H9 (cell line): ENCODE results near the gene SPTLC3. TPM values are rescaled to one million over a fixed set of nuclear protein-coding genes. Genes with fewer than 3 reads are reported as not detected.

Experiments
- DNase-seq: peaks from one replicate; pipeline ENCODE4 v3.0.0-alpha.2; 2017
- H2AFZ ChIP-seq: one replicate; pipeline ENCODE4 v1.6.1; 2013; ENCODE audit warnings: mild to moderate bottlenecking, low read length, control low read depth, moderate library complexity
- H2AK5ac ChIP-seq: 2 replicates; pipeline ENCODE4 v1.6.1; 2013; ENCODE audit warnings: low read length, control low read depth, mixed read lengths; ENCODE audit not compliant: insufficient read length
- H2BK120ac ChIP-seq: one replicate; pipeline ENCODE4 v1.6.1; 2013; ENCODE audit warnings: low read depth, mild to moderate bottlenecking, low read length, control low read depth, inconsistent platforms; ENCODE audit not compliant: poor library complexity, severe bottlenecking
- H2BK12ac ChIP-seq: 2 replicates; pipeline ENCODE4 v1.6.1; 2013; ENCODE audit warnings: low read length, control low read depth, mixed read lengths, low read depth; ENCODE audit not compliant: insufficient read length
- H2BK15ac ChIP-seq: 2 replicates; pipeline ENCODE4 v1.6.1; 2013; ENCODE audit warnings: low read depth, low read length, control low read depth
- H2BK20ac ChIP-seq: one replicate; pipeline ENCODE4 v1.6.1; 2013; ENCODE audit warnings: low read depth, mild to moderate bottlenecking, low read length, control low read depth, inconsistent platforms; ENCODE audit not compliant: poor library complexity, severe bottlenecking
- H2BK5ac ChIP-seq: 2 replicates; pipeline ENCODE4 v1.6.1; 2013; ENCODE audit warnings: low read length, control low read depth, mixed read lengths; ENCODE audit not compliant: insufficient read length
- H3K14ac ChIP-seq: 2 replicates; pipeline ENCODE4 v1.6.1; 2013; ENCODE audit warnings: low read length, control low read depth; ENCODE audit not compliant: insufficient read depth
- H3K18ac ChIP-seq: 2 replicates; pipeline ENCODE4 v1.6.1; 2013; ENCODE audit warnings: low read depth, mild to moderate bottlenecking, mixed read lengths, low read length, control low read depth; ENCODE audit not compliant: insufficient read length
- H3K23ac ChIP-seq: 2 replicates; pipeline ENCODE4 v1.6.1; 2013; ENCODE audit warnings: low read length, control low read depth, mixed read lengths, low read depth; ENCODE audit not compliant: insufficient read length
- H3K23me2 ChIP-seq: 2 replicates; pipeline ENCODE4 v1.6.1; 2013; ENCODE audit warnings: low read depth, mild to moderate bottlenecking, mixed read lengths, low read length, control low read depth; ENCODE audit not compliant: insufficient read length, poor library complexity, severe bottlenecking
- H3K27ac ChIP-seq: 2 replicates; pipeline ENCODE4 v1.5.1; 2013; ENCODE audit warnings: low read length, control low read depth, mixed read lengths, low read depth; ENCODE audit not compliant: insufficient read length
- H3K27me3 ChIP-seq: 2 replicates; pipeline ENCODE4 v1.6.1; 2013; ENCODE audit warnings: low read length, control low read depth, inconsistent platforms; ENCODE audit not compliant: insufficient read depth
- H3K4ac ChIP-seq: 2 replicates; pipeline ENCODE4 v1.6.1; 2013; ENCODE audit warnings: low read depth, mild to moderate bottlenecking, control low read depth, inconsistent platforms, low read length, moderate library complexity
- H3K4me1 ChIP-seq: 2 replicates; pipeline ENCODE4 v1.6.1; 2013; ENCODE audit warnings: low read length, control low read depth, inconsistent platforms; ENCODE audit not compliant: insufficient read depth
- H3K4me2 ChIP-seq: 2 replicates; pipeline ENCODE4 v1.6.1; 2013; ENCODE audit warnings: low read length, control low read depth, mixed read lengths; ENCODE audit not compliant: insufficient read length, insufficient read depth
- H3K56ac ChIP-seq: 2 replicates; pipeline ENCODE4 v1.6.1; 2013; ENCODE audit warnings: low read depth, mild to moderate bottlenecking, mixed read lengths, low read length, control low read depth; ENCODE audit not compliant: insufficient read length
- H3K79me1 ChIP-seq: 2 replicates; pipeline ENCODE4 v1.6.1; 2013; ENCODE audit warnings: low read depth, mild to moderate bottlenecking, moderate library complexity, low read length, control low read depth, inconsistent platforms; ENCODE audit not compliant: insufficient read depth, poor library complexity, severe bottlenecking
- H3K79me2 ChIP-seq: 2 replicates; pipeline ENCODE4 v1.6.1; 2013; ENCODE audit warnings: low read length, control low read depth, inconsistent platforms; ENCODE audit not compliant: insufficient read depth
- H3K9ac ChIP-seq: 2 replicates; pipeline ENCODE4 v1.6.1; 2013; ENCODE audit warnings: low read length, control low read depth, mixed read lengths; ENCODE audit not compliant: insufficient read length; ENCODE audit errors: extremely low read depth
- H3K9me3 ChIP-seq: one replicate; pipeline ENCODE4 v1.6.1; 2013; ENCODE audit warnings: low read depth, low read length, inconsistent platforms; ENCODE audit not compliant: control insufficient read depth
- H3T11ph ChIP-seq: one replicate; pipeline ENCODE4 v1.6.1; 2013; ENCODE audit warnings: mild to moderate bottlenecking, low read length, control low read depth, inconsistent platforms
- H4K20me1 ChIP-seq: one replicate; pipeline ENCODE4 v1.6.1; 2013; ENCODE audit not compliant: control insufficient read depth, insufficient read length, insufficient read depth
- H4K5ac ChIP-seq: 2 replicates; pipeline ENCODE4 v1.6.1; 2013; ENCODE audit warnings: low read depth, mild to moderate bottlenecking, mixed read lengths, low read length, control low read depth; ENCODE audit not compliant: insufficient read length
- H4K8ac ChIP-seq: replicated peaks from 2 replicates; pipeline ENCODE4 v1.6.1; 2013; ENCODE audit warnings: low read length, control low read depth, mixed read lengths, low read depth; ENCODE audit not compliant: insufficient read length
- H4K91ac ChIP-seq: 2 replicates; pipeline ENCODE4 v1.6.1; 2013; ENCODE audit warnings: low read depth, mild to moderate bottlenecking, moderate library complexity, mixed read lengths, low read length, control low read depth; ENCODE audit not compliant: insufficient read length
- H3K27ac Mint-ChIP-seq, 3 experiments: 2 replicates in 2 of 3; 3 replicates in 1 of 3; pipeline ENCODE4 v1.8.0; 2020 to 2021; ENCODE audit warnings: mixed read lengths in 3 of 3, mild to moderate bottlenecking in 1 of 3, moderate library complexity in 1 of 3
- H3K27me3 Mint-ChIP-seq: 2 replicates; pipeline ENCODE4 v1.8.0; 2021; ENCODE audit warnings: low read depth, mild to moderate bottlenecking, moderate library complexity, mixed read lengths
- H3K36me3 Mint-ChIP-seq, 3 experiments: 2 replicates in 2 of 3; 3 replicates in 1 of 3; pipeline ENCODE4 v1.8.0; 2020 to 2021; ENCODE audit warnings: low read depth in 3 of 3, mixed read lengths in 3 of 3; ENCODE audit not compliant: insufficient read depth in 1 of 3
- H3K4me1 Mint-ChIP-seq, 2 experiments: 2 replicates each; pipeline ENCODE4 v1.8.0; 2020; ENCODE audit warnings: mixed read lengths in 2 of 2
- H3K4me3 Mint-ChIP-seq, 2 experiments: 2 replicates in 1 of 2; 3 replicates in 1 of 2; pipeline ENCODE4 v1.8.0; 2020 to 2021; ENCODE audit warnings: mild to moderate bottlenecking in 2 of 2, mixed read lengths in 2 of 2, moderate library complexity in 1 of 2
- H3K9me3 Mint-ChIP-seq, 2 experiments: 2 replicates in 1 of 2; 3 replicates in 1 of 2; pipeline ENCODE4 v1.8.0; 2020; ENCODE audit warnings: mild to moderate bottlenecking in 2 of 2, mixed read lengths in 2 of 2, moderate library complexity in 1 of 2
- CTCF ChIP-seq: fragments of 200-600 bp; sonication (generic); conservative IDR thresholded peaks from 3 replicates; pipeline ENCODE4 v1.8.0; 2021; ENCODE audit warnings: antibody characterized with exemption, mild to moderate bottlenecking
- WGBS: extraction: QIAGEN DNeasy Blood & Tissue Kit; methylation state at CpG from one replicate; pipeline ENCODE4 v1.1.7; 2013; ENCODE audit warnings: missing lambda C conversion rate, low lambda C conversion rate, mixed read lengths; ENCODE audit not compliant: insufficient read length; ENCODE audit errors: extremely low coverage; 5-methylcytosine and 5-hydroxymethylcytosine counted together
- total RNA-seq: library from RNA; stranded (reverse); gene quantifications from 2 replicates; pipeline ENCODE4 v1.2.1, GENCODE V29; 2021

SPTLC3 gene
- total RNA-seq, 1 experiment from 2014 or later, result 0.68 TPM

DNA sequence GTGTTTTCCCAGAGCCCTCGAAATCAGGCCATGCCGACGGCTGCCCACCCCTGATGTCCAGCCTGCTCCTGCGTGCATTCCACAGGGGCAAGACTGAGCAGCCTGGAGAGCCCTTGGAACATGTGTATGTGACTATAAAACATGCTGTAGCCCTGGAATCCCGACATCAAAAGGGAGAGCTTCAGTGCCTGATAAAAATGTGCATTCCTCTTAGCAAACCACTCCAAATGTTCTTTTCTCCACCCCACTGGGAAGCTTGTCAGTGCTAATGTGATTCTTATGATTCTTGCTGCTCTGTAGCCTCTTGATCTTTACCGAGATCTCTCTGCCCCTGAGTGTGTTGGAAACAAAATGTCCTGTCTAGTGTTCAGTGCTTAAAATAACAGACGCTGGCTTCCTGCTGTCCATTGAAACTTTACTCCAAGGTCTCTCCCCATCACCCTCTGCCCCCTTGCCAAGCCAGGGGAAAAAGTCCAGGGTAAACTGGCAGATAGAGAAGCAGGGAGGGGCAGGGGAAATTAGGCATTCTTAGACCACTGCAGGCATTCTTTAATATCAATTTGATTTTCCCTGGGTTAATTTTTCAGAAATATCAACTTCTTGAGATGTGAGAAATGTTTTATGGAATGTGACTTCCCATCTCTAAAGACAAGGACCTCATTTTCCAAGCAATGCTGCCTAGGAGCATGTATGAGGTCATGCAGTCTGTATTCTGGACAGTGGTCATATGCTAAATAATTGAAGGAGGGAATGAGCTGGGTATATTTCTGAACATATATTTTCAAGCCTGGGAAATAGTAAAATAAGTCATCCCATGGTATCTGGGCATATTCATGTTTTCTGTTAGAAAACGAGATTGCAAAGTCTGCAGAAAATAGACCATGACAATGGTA is 138.5 kb downstream of the SPTLC3 start:
- H3K27me3 ChIP-seq, result no peaks in the 10 kb centered on the region
- H4K5ac ChIP-seq, result no peak overlapping the region
- H3K23me2 ChIP-seq, result no peaks in the 10 kb centered on the region
- H2BK12ac ChIP-seq, result no peak overlapping the region
- H2AFZ ChIP-seq, result no peak overlapping the region
- no peaks in the 10 kb centered on the region for H3K9me3 ChIP-seq
- H3K79me2 ChIP-seq, result no peaks in the 10 kb centered on the region
- no peak overlapping the region for H3K4ac ChIP-seq
- H3K4me2 ChIP-seq, result no peak overlapping the region
- no peaks in the 10 kb centered on the region for H3K79me1 ChIP-seq
- DNase-seq, result no peak
- Mint-ChIP-seq H3K9me3 (no peaks in the 10 kb centered on the region; a peak in 2 of 5 replicates), H3K4me3 (no peak overlapping the region), H3K4me1 (peaks cover 13 to 14% of the 10 kb centered on the region in 2 experiments), H3K27me3 (peaks cover 4% of the 10 kb centered on the region), H3K36me3 (no peaks in the 10 kb centered on the region), H3K27ac (peak overlapping the region; percentile 12 to 46 (median 46); a peak in 1 of 7 replicates)
- H4K91ac ChIP-seq, result no peak overlapping the region
- no CpG with 5 or more reads among the region's 8 CpGs for WGBS
- H3K4me1 ChIP-seq, result no peaks in the 10 kb centered on the region
- no peaks in the 10 kb centered on the region for H4K20me1 ChIP-seq
- H3T11ph ChIP-seq, result no peak overlapping the region
- no peak overlapping the region for H2BK5ac ChIP-seq
- H2BK120ac ChIP-seq, result no peak overlapping the region
- H3K56ac ChIP-seq, result no peak overlapping the region
- H3K9ac ChIP-seq, result no peak overlapping the region
- no peak overlapping the region for H3K18ac ChIP-seq
- H2BK15ac ChIP-seq, result no peak overlapping the region
- H3K14ac ChIP-seq, result no peak overlapping the region
- no peak overlapping the region for H2BK20ac ChIP-seq
- TF ChIP-seq CTCF, result no peak
- no peak overlapping the region for H4K8ac ChIP-seq
- H3K27ac ChIP-seq, result no peak overlapping the region
- H3K23ac ChIP-seq, result no peak overlapping the region
- H2AK5ac ChIP-seq, result no peak overlapping the region
